ENCODE data around the gene SLC29A3.

DNA sequence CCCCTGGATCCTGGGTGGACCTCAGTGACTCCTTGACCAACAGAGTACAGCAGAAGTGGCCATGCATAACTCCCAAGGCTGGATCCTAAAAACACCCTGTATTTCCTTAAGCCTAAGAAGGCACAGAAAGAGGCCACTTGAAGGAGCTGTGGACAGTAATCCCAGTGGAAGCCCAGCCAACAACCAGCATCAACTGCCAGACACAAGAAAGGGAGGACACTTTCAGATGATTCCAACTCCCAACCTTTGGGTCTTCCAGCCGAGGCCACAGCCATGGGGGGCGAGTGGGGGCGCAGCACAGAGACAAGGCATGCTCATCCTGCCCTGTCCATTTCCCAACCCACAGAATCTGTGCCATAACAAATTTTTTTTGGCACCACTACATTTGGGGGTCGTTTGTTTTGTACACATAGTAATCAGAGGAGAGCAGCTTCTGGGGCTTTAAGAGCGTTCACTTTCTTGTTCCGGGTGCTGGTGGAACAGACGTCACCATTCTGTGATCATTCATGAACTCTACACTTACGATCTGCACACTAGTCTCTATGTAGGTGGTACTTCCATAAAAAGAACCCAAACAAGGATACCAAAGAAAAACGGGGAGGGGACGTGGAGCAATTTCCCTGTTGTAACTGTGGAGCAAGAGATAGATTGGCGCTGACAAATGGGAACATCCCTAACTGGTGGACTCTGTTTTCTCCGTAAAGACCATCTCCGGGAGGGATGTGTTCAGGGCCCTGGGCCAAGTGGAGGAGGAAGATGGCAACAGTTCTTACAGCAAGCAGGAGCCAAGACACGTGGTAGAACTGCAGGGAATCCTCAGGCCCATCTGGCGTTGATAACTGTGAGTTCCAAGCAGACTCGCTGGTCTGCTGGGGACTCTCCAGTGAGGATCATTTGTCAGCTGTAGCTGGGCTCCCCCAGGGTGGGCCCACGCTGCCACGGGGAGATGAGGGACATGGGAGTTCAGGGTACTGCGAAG lies 6.0 kb upstream of the SLC29A3 start:
- TF ChIP-seq CTCF (IDR thresholded peaks at IDR 0.05) (no peak), POLR2AphosphoS5 (IDR thresholded peaks at IDR 0.05; ENCODE audit: low read depth, low read length) (no peak)

Data from Panc1 (cell line).